ENCODE measurements around the gene SPTBN5.

SPTBN5 gene

GRCh38 chr15:41921167-41921566, 27.3 kb upstream of the SPTBN5 start:
- Histone ChIP-seq H2AFZ (ENCODE audit: low read length) (no peak overlapping the region), H3F3A (ENCODE audit: insufficient read depth, low read length) (peaks cover 7% of the 10 kb centered on the region; the same call in 1 of the 2 replicates), H3K9ac (ENCODE audit: low read length) (no peak overlapping the region), H3K36me3 (replicated peaks; ENCODE audit: insufficient read depth, low read length) (no peaks in the 10 kb centered on the region), H3K4me3 (ENCODE audit: low read length) (no peak overlapping the region), H3K27ac (ENCODE audit: low read length) (no peak overlapping the region), H3K27me3 (replicated peaks; ENCODE audit: insufficient read depth, low read length) (no peaks in the 10 kb centered on the region), H3K79me2 (ENCODE audit: low read length) (no peaks in the 10 kb centered on the region), H3K9me3 (replicated peaks; ENCODE audit: insufficient read depth, low read length) (no peaks in the 10 kb centered on the region), H3K4me2 (ENCODE audit: low read depth, low read length) (no peak overlapping the region), H4K20me1 (ENCODE audit: insufficient read depth, low read length) (no peaks in the 10 kb centered on the region), H3K4me1 (ENCODE audit: low read length) (0 out of 2 replicates have a peak, but pooled peaks cover 3% of the 10 kb centered on the region), H3K9me2 (replicated peaks; ENCODE audit: insufficient read depth, low read length) (no peaks in the 10 kb centered on the region)
- TF ChIP-seq CTCF (IDR thresholded peaks at IDR 0.05; ENCODE audit: low read length) (no peak), EZH2 (optimal IDR thresholded peaks at IDR 0.05; ENCODE audit: low read depth, low read length) (no peak), EZH2phosphoT487 (IDR thresholded peaks at IDR 0.05; ENCODE audit: low read length) (no peak)
- no peak for DNase-seq

- Histone ChIP-seq H3K9ac (ENCODE audit: low read length) (no peak overlapping the region), H3K27me3 (replicated peaks; ENCODE audit: insufficient read depth, low read length) (no peaks in the 10 kb centered on the region), H3F3A (ENCODE audit: insufficient read depth, low read length) (peaks cover 7% of the 10 kb centered on the region; the same call in 1 of the 2 replicates), H3K36me3 (replicated peaks; ENCODE audit: insufficient read depth, low read length) (no peaks in the 10 kb centered on the region), H3K27ac (ENCODE audit: low read length) (no peak overlapping the region), H3K9me2 (replicated peaks; ENCODE audit: insufficient read depth, low read length) (no peaks in the 10 kb centered on the region), H3K9me3 (replicated peaks; ENCODE audit: insufficient read depth, low read length) (no peaks in the 10 kb centered on the region), H3K4me1 (ENCODE audit: low read length) (peaks cover 11% of the 10 kb centered on the region; the same call in 1 of the 2 replicates), H3K4me3 (ENCODE audit: low read length) (no peak overlapping the region), H3K4me2 (ENCODE audit: low read depth, low read length) (no peak overlapping the region), H4K20me1 (ENCODE audit: insufficient read depth, low read length) (no peaks in the 10 kb centered on the region), H3K79me2 (ENCODE audit: low read length) (no peaks in the 10 kb centered on the region), H2AFZ (ENCODE audit: low read length) (no peak overlapping the region)
- TF ChIP-seq EZH2 (optimal IDR thresholded peaks at IDR 0.05; ENCODE audit: low read depth, low read length) = no peak
- no peak for TF ChIP-seq CTCF (IDR thresholded peaks at IDR 0.05; ENCODE audit: low read length)
- no peak for TF ChIP-seq EZH2phosphoT487 (IDR thresholded peaks at IDR 0.05; ENCODE audit: low read length)
- no peak for DNase-seq
Observed at GRCh38 chr15:41919954-41920538, 26.2 kb upstream of the SPTBN5 start.

GRCh38 chr15:41919201-41919820, 25.5 kb upstream of the SPTBN5 start:
- Histone ChIP-seq H3K4me3 (ENCODE audit: low read length) (no peak overlapping the region), H3K9me3 (replicated peaks; ENCODE audit: insufficient read depth, low read length) (no peaks in the 10 kb centered on the region), H4K20me1 (ENCODE audit: insufficient read depth, low read length) (no peaks in the 10 kb centered on the region), H3K9ac (ENCODE audit: low read length) (no peak overlapping the region), H3K79me2 (ENCODE audit: low read length) (no peaks in the 10 kb centered on the region), H3K9me2 (replicated peaks; ENCODE audit: insufficient read depth, low read length) (no peaks in the 10 kb centered on the region), H3K4me1 (ENCODE audit: low read length) (peaks cover 11% of the 10 kb centered on the region; the same call in 1 of the 2 replicates), H3K4me2 (ENCODE audit: low read depth, low read length) (no peak overlapping the region), H3K27ac (ENCODE audit: low read length) (no peak overlapping the region), H2AFZ (ENCODE audit: low read length) (no peak overlapping the region), H3K27me3 (replicated peaks; ENCODE audit: insufficient read depth, low read length) (no peaks in the 10 kb centered on the region), H3K36me3 (replicated peaks; ENCODE audit: insufficient read depth, low read length) (no peaks in the 10 kb centered on the region), H3F3A (ENCODE audit: insufficient read depth, low read length) (peaks cover 7% of the 10 kb centered on the region; the same call in 1 of the 2 replicates)
- no peak for DNase-seq
- TF ChIP-seq EZH2 (optimal IDR thresholded peaks at IDR 0.05; ENCODE audit: low read depth, low read length) (no peak), EZH2phosphoT487 (IDR thresholded peaks at IDR 0.05; ENCODE audit: low read length) (no peak), CTCF (IDR thresholded peaks at IDR 0.05; ENCODE audit: low read length) (no peak)

Measured in MM.1S (cell line).